Motor neuron (in vitro differentiated cells): ENCODE results near the gene DLGAP4. TPM values are rescaled to one million over a fixed set of nuclear protein-coding genes. Genes with fewer than 3 reads are reported as not detected.

Source experiments
- ATAC-seq, 8 experiments: fragments of 200-7000 bp; cut with Tn5 transposase; replicated peaks in 6 of 8; 2 replicates each; pipeline ENCODE4 v1.8.0; 2021; ENCODE audit warnings: mild to moderate bottlenecking in 8 of 8, moderate library complexity in 8 of 8
- H3K27ac ChIP-seq, 2 donors: fragments of 250-450 bp; sonication (Bioruptor Pico); 2 replicates each; pipeline ENCODE4 v1.9.0; 2021; ENCODE audit warnings: antibody characterized with exemption in 2 of 2, mild to moderate bottlenecking in 2 of 2, moderate library complexity in 1 of 2
- H3K4me1 ChIP-seq, 2 donors: fragments of 250-450 bp; sonication (Bioruptor Pico); replicated peaks in 1 of 2; 2 replicates each; pipeline ENCODE4 v1.6.1; 2021; ENCODE audit warnings: antibody characterized with exemption in 2 of 2, mild to moderate bottlenecking in 2 of 2, moderate library complexity in 1 of 2
- H3K4me3 ChIP-seq, 5 donors: fragments of 250-450 bp; sonication (Bioruptor Pico); 2 replicates each; pipeline ENCODE4 v1.9.0; 2021; ENCODE audit warnings: antibody characterized with exemption in 5 of 5, mild to moderate bottlenecking in 5 of 5, moderate library complexity in 4 of 5
- WGBS, 10 experiments: fragments of 450-650 bp; shearing (Covaris generic); methylation state at CpG; one replicate each; pipeline ENCODE4 v1.0.0; 2022; 5-methylcytosine and 5-hydroxymethylcytosine counted together
- in situ Hi-C, 9 experiments: fragments of 400-800 bp; cut with MboI; loops; one replicate each; pipeline ENCODE4 v1.15.0; 2021; ENCODE audit warnings: low sequenced_read_pairs in 9 of 9, low pct_unique_long_range_greater_than_20kb in 2 of 9; ENCODE audit not compliant: unreplicated experiment in 9 of 9
- total RNA-seq, 8 experiments: library from RNA; unstranded; fragments of 300-600 nt; gene quantifications; 2 replicates each; pipeline versions ENCODE4 v1.2.3 to v1.2.4, GENCODE V29; 2022

Gene DLGAP4, protein sequence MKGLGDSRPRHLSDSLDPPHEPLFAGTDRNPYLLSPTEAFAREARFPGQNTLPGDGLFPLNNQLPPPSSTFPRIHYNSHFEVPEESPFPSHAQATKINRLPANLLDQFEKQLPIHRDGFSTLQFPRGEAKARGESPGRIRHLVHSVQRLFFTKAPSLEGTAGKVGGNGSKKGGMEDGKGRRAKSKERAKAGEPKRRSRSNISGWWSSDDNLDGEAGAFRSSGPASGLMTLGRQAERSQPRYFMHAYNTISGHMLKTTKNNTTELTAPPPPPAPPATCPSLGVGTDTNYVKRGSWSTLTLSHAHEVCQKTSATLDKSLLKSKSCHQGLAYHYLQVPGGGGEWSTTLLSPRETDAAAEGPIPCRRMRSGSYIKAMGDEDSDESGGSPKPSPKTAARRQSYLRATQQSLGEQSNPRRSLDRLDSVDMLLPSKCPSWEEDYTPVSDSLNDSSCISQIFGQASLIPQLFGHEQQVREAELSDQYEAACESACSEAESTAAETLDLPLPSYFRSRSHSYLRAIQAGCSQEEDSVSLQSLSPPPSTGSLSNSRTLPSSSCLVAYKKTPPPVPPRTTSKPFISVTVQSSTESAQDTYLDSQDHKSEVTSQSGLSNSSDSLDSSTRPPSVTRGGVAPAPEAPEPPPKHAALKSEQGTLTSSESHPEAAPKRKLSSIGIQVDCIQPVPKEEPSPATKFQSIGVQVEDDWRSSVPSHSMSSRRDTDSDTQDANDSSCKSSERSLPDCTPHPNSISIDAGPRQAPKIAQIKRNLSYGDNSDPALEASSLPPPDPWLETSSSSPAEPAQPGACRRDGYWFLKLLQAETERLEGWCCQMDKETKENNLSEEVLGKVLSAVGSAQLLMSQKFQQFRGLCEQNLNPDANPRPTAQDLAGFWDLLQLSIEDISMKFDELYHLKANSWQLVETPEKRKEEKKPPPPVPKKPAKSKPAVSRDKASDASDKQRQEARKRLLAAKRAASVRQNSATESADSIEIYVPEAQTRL
- total RNA-seq = 10 to 100 TPM; 13.3 to 51.8 (median 40.0) TPM

- H3K27ac ChIP-seq = no peak within 1 kb of the TSS
- peaks cover 8 to 10% of the 10 kb centered on the region in 2 donors for H3K4me1 ChIP-seq
- WGBS, 10 experiments = 0 to 20% (median 0%) methylated on average over 1 to 4 of the region's 96 CpGs; no CpG with 5 or more reads in 7 of the 10 experiments
- ATAC-seq = peak; percentile 39 to 78 (median 70)
- in situ Hi-C loops = no loop called here
- peak within 1 kb of the TSS; percentile 46 to 80 (median 53) for H3K4me3 ChIP-seq
Measured at GRCh38 chr20:36305602-36306551, at the start of gene DLGAP4. Gene DLGAP4 (plus strand): TSS chr20:36306339. CDS start chr20:36431718, 125,379 bp downstream.

DNA sequence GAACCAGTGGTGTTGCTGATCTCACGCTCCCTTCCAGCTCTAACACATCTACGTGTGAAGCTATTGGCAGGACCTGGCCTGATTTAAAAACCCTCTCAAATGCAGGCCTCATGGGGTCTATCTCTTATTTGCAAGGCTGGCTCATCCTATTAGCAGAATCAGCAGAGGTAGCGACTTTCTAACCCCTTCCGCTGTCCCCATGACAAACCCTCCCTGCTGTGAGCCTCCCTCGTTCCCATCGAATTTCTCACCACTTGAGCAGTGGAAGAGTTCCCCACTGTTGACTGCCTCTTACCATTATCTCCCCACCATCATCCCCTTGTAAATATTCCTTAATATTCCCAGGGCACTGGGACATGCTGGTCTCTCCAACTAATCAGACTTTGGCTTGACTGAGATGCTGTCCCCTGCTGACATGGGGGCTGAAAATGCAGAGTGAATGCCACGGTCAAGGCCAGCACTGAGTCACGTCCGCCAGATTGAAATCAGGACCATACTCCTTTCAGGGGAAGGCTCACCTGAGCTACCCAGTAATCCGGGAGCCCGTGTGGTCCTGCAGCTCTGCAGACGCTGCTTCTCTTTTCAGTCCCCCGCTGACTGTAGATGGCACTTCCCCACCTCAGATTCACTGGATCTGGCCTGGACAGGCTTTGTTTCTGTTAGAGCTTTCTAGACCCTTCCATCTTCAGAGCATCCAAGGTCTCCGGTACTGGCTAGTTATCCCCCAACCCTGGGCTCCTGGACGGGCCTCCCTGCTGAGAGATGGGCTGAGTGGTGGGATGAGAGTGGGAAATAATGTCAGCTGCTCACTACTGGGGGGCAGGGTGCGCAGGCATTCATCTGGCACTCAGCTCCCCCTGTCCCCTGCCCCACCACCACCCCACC lies 46.7 kb upstream of the DLGAP4 start:
- peak in 4 of 8 experiments; percentile 12 to 51 (median 31) for ATAC-seq
- WGBS, 10 experiments = 6 to 77% (median 53%) methylated on average over 1 to 10 of the region's 16 CpGs; no CpG with 5 or more reads in 1 of the 10 experiments
- in situ Hi-C loops = no loop called here
- Histone ChIP-seq H3K4me1 (peaks cover 0 to 4% of the 10 kb centered on the region in 2 donors), H3K27ac (no peak overlapping the region), H3K4me3 (no peak overlapping the region)

DNA sequence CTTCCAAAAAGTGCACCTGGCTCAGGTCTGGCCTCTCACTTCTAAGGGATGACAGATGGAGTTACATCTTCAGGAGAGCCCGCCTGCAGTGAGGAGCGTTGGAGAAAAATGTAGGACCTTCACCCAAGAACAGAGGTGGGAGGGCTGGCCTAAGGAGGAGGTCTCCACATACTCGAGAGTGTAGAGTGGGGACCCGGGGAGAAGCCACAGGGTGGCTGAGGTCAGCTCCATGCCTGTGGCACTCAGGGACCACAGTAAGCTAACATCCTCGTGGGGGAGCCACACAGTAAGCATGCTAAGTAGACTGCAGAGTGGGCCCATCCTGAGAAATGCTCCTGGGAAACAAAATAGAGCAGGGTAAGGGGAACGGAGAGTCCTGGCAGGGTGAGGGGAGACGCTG lies 45.8 kb upstream of the DLGAP4 start:
- Histone ChIP-seq H3K27ac (no peak overlapping the region), H3K4me3 (no peak overlapping the region), H3K4me1 (peaks cover 0 to 4% of the 10 kb centered on the region in 2 donors)
- WGBS, 10 experiments = 33 to 100% (median 85%) methylated on average over 1 to 3 of the region's 7 CpGs; no CpG with 5 or more reads in 4 of the 10 experiments
- in situ Hi-C loops = no loop called here
- no peak for ATAC-seq

- in situ Hi-C loops = no loop called here
- H3K4me3 ChIP-seq = no peak overlapping the region
- no peak overlapping the region for H3K27ac ChIP-seq
- ATAC-seq = no peak
- 75 to 100% (median 90%) methylated on average over 1 to 9 of the region's 12 CpGs; no CpG with 5 or more reads in 3 of the 10 experiments for WGBS, 10 experiments
- peaks cover 0 to 4% of the 10 kb centered on the region in 2 donors for H3K4me1 ChIP-seq
Measured at GRCh38 chr20:36261389-36262105, 44.6 kb upstream of the DLGAP4 start.

GRCh38 chr20:36262440-36262839 lies 43.7 kb upstream of the DLGAP4 start:
- H3K4me1 ChIP-seq = peaks cover 0 to 4% of the 10 kb centered on the region in 2 donors
- H3K4me3 ChIP-seq = no peak overlapping the region
- 50 to 100% (median 83%) methylated on average over 1 to 4 of the region's 12 CpGs; no CpG with 5 or more reads in 4 of the 10 experiments for WGBS, 10 experiments
- H3K27ac ChIP-seq = no peak overlapping the region
- in situ Hi-C loops = no loop called here
- ATAC-seq = no peak

DNA sequence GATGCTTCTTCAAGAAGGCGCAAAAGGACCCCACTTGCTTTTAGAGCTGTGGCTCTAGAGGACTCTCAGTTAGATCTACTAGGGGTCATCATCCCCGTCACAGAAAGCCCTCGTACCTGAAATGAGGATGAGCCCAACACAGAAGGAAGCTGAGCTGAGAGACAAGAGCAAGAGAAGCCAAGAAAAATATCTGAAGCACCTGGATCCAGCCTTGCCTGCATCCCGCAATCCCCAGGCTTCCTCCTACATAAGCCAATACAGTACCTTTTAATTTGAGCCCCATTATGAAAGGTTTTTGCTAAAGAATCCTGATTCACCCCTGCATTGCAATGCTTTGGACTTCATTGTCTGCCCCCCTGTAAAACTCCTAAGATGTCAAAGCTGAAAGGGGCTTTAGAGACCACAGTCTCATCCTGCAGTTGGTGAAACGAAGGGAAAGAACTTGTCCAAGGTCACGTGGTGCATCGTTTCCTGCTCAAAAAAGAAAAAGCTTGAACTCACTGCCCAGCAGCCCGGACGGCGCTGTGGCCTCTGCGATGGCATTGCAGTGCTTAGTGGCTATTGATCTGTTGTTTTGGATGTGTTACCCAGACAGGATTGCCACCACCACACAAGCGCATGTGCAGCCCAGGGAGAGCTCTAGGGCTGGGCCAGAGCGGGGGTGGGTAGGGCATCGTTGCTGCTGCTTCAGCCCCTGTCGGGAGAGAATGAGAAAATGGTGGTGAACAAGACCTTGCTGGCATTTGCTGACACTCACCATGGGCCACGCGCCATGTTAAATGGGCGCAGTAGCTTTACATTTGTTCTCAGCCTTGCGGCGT lies 41.5 kb upstream of the DLGAP4 start:
- ATAC-seq = no peak
- in situ Hi-C loops = no loop called here
- Histone ChIP-seq H3K4me3 (no peak overlapping the region), H3K27ac (no peak overlapping the region), H3K4me1 (peaks cover 0 to 5% of the 10 kb centered on the region in 2 donors)
- 40 to 100% (median 85%) methylated on average over 1 to 17 of the region's 20 CpGs; no CpG with 5 or more reads in 2 of the 10 experiments for WGBS, 10 experiments

- Histone ChIP-seq H3K4me1 (peaks cover 0 to 3% of the 10 kb centered on the region in 2 donors), H3K27ac (no peak overlapping the region), H3K4me3 (no peak overlapping the region)
- ATAC-seq = no peak
- 100% methylated on average over 1 of the region's 6 CpGs; no CpG with 5 or more reads in 9 of the 10 experiments for WGBS, 10 experiments
- in situ Hi-C loops = no loop called here
Measured at GRCh38 chr20:36266189-36266588, 40.0 kb upstream of the DLGAP4 start.

DNA sequence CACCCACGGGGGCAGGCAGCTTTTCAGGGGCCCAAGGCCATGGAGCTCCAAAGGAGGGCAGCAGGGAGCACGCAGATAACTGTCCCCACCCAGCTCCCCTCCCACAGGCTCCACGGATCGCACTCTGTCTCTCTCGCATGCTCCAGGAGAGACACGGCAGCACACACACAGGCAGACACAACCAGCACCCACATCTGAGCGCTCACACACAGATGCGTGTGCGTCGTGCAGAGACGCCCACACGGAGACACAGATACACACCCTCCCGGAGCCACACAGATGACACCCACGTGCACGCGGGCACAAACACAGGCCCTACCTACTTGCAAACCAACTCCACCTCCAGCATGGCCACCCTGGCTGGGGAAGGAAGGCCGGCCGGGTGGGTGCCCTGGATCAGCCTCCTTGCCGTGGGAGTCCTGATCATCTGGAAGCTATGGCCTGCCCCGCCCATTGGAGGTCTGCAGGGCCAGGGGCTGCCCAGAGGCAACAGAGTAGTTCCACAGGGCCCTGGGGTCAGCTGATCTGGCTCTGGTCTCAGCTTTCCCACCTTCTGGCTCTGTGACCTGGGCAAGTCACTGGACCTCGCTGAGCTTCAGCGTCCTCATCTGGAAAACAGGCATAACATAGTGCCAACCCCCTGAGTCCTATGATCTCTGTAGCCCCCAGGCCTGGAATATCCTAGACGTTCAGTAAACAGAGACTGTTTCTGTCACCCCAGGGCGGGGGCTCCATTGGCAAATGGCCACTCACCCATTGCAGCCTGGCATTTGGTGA lies 38.3 kb upstream of the DLGAP4 start:
- peak in 2 of 8 experiments; percentile 62 to 64 for ATAC-seq
- Histone ChIP-seq H3K4me1 (peaks cover 0 to 3% of the 10 kb centered on the region in 2 donors), H3K4me3 (no peak overlapping the region), H3K27ac (no peak overlapping the region)
- WGBS, 10 experiments = 20 to 100% (median 90%) methylated on average over 1 to 5 of the region's 24 CpGs; no CpG with 5 or more reads in 5 of the 10 experiments
- in situ Hi-C loops = no loop called here

- Histone ChIP-seq H3K27ac (no peak overlapping the region), H3K4me3 (no peak overlapping the region), H3K4me1 (peaks cover 0 to 5% of the 10 kb centered on the region in 2 donors)
- ATAC-seq = peak in 3 of 8 experiments; percentile 56 to 78 (median 67)
- in situ Hi-C loops = no loop called here
- WGBS, 10 experiments = 7 to 100% (median 77%) methylated on average over 1 to 5 of the region's 10 CpGs; no CpG with 5 or more reads in 2 of the 10 experiments
Measured at GRCh38 chr20:36268440-36269342, 37.4 kb upstream of the DLGAP4 start.
